Measurements from ENCODE around the gene RBCK1. TPM values are rescaled to one million over a fixed set of nuclear protein-coding genes. Genes with fewer than 3 reads are reported as not detected.
A peak's percentile ranks its signal among the peaks of the same experiment; 100 is the strongest.
"Not testable (repeated sequence)": the region's sequence is repeated elsewhere in the genome, so short reads cannot be mapped to it uniquely, and the experiment has no call there.

Gene RBCK1
- total and polyA plus RNA-seq, 3 donors from 2014 or later, result 77.8 to 93.7 (median 87.2) TPM

DNA sequence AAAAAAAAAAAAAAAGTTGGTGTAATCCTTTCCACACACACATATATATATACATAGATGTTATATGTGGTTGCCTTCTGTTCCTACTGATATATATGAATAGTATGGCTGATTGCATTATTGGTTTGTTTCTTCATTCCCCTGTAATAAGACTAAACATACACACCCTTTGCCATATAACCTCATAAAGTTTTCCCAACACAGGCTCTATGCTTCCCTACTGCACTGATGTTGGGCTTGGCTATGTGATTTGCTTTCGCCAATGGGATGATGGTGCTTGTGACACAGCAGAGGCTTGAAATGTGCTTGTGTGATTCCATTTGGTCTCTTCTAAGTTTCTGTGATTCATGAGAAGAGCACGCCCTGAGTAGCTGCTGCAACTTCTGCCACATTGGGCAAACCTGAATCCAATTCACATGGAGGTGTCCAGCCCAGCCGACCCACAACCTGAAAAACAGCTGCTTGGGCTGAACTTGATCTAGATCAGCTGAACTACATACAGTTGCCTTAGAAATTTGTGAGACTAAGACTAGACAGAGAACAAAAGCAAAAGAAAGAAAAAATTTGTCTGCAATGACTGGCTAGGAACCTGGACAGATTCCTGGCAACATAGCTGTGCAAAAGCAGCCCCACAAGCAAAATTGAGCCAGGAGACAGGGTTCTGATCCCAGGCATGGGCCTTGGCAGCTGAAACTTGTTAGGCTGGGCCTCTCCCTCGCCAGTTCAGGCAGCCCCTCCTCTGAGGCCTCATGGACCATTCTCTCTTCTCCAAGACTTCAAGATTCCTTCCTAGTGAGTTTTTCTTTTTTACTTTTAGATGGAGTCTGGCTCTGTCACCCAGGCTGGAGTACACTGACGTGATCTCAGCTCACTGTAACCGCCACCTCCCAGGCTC is 67.6 kb downstream of the RBCK1 start:
- 84 to 86% methylated on average over 6 of the region's 6 CpGs for WGBS, 2 donors
- H3K27ac ChIP-seq, result no peak overlapping the region
- no peaks in the 10 kb centered on the region for H3K36me3 ChIP-seq (ENCODE audit: low read depth, missing control alignments)
- H3K4me1 ChIP-seq, result no peaks in the 10 kb centered on the region
- DNase-seq, result no peak
- H3K4me3 ChIP-seq, result no peak overlapping the region
- TF ChIP-seq POLR2A (IDR thresholded peaks at IDR 0.05), result no peak
- TF ChIP-seq, protein P1, sequence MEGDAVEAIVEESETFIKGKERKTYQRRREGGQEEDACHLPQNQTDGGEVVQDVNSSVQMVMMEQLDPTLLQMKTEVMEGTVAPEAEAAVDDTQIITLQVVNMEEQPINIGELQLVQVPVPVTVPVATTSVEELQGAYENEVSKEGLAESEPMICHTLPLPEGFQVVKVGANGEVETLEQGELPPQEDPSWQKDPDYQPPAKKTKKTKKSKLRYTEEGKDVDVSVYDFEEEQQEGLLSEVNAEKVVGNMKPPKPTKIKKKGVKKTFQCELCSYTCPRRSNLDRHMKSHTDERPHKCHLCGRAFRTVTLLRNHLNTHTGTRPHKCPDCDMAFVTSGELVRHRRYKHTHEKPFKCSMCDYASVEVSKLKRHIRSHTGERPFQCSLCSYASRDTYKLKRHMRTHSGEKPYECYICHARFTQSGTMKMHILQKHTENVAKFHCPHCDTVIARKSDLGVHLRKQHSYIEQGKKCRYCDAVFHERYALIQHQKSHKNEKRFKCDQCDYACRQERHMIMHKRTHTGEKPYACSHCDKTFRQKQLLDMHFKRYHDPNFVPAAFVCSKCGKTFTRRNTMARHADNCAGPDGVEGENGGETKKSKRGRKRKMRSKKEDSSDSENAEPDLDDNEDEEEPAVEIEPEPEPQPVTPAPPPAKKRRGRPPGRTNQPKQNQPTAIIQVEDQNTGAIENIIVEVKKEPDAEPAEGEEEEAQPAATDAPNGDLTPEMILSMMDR (IDR thresholded peaks at IDR 0.05), result no peak
- H3K9me3 ChIP-seq, result no peaks in the 10 kb centered on the region
- no peaks in the 10 kb centered on the region for H3K27me3 ChIP-seq
- intact Hi-C loops (cut with DNase I; ENCODE audit: low total_unique reads), result no loop called here

GRCh38 chr20:476561-477249 is 68.6 kb downstream of the RBCK1 start:
- H3K27me3 ChIP-seq; H3K27ac ChIP-seq; DNase-seq; H3K4me3 ChIP-seq; H3K4me1 ChIP-seq; H3K9me3 ChIP-seq; intact Hi-C loops (cut with DNase I; ENCODE audit: low total_unique reads); H3K36me3 ChIP-seq (ENCODE audit: low read depth, missing control alignments): not testable (repeated sequence)
- 94 to 97% methylated on average over 6 of the region's 6 CpGs for WGBS, 2 donors

DNA sequence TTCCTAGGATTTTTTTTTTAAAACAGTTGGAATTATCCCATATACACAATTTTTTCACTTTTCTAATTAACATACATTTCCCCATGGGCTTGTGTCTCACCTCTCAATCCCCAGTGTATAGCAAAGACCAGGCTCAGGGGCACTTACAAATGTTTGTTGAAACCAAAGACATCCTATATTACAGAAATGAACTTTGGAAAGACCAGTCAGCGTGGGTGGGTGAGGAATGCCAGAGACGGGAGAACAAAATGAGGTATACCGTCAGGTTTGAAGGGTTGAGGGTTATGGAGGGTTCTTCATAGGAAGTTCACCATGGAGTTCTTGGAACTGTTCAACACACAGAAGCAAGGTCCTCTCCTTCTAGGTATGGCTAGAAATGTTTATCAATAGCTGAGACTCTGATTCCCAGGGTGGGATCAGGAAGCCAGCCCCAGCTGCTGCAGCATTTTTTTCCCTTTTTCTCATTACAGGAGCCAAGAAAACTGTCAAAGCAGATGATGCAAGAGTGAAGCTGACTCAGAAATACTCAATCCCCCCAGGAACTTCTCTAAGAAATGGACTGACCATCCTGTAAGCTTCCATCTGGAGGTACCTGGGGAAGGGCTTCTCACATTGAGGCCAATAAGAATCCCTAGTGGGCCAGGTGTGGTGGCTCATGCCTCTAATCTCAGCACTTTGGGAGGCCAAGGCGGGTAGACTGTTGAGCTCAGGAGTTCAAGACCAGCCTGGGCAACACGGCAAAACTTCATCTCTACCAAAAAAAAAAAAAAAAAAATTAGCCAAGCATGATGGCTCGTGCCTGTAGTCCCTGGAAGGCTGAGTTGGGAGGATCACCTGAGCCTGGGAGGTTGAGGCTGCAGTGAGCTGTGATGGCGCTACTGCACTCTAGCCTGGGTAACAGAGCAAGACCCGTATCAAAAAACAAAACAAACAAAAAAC is 70.2 kb downstream of the RBCK1 start:
- TF ChIP-seq, protein P1 (IDR thresholded peaks at IDR 0.05), result no peak
- no peak for TF ChIP-seq POLR2A (IDR thresholded peaks at IDR 0.05)
- no peaks in the 10 kb centered on the region for H3K36me3 ChIP-seq (ENCODE audit: low read depth, missing control alignments)
- no peaks in the 10 kb centered on the region for H3K9me3 ChIP-seq
- no peaks in the 10 kb centered on the region for H3K4me1 ChIP-seq
- H3K27ac ChIP-seq, result no peak overlapping the region
- no peak for DNase-seq
- 83 to 85% methylated on average over 8 of the region's 8 CpGs for WGBS, 2 donors
- intact Hi-C loops (cut with DNase I; ENCODE audit: low total_unique reads), result no loop called here
- H3K27me3 ChIP-seq, result no peaks in the 10 kb centered on the region
- no peak overlapping the region for H3K4me3 ChIP-seq

- no peak for TF ChIP-seq POLR2A (IDR thresholded peaks at IDR 0.05)
- TF ChIP-seq, protein P1 (IDR thresholded peaks at IDR 0.05), result peak in 2 of 3 experiments; percentile 47 to 61
- intact Hi-C loops (cut with DNase I; ENCODE audit: low total_unique reads), result no loop called here
- H3K27me3 ChIP-seq, result no peaks in the 10 kb centered on the region
- no peak overlapping the region for H3K4me3 ChIP-seq
- DNase-seq, result peak; percentile 29
- H3K9me3 ChIP-seq, result no peaks in the 10 kb centered on the region
- H3K36me3 ChIP-seq (ENCODE audit: low read depth, missing control alignments), result no peaks in the 10 kb centered on the region
- no peaks in the 10 kb centered on the region for H3K4me1 ChIP-seq
- no peak overlapping the region for H3K27ac ChIP-seq
- 40 to 61% methylated on average over 3 of the region's 3 CpGs for WGBS, 2 donors
Observed at GRCh38 chr20:478949-479429, 70.9 kb downstream of the RBCK1 start.

All from testis (tissue), 3 donors.